ENCODE results near the gene WSB2.
A peak's percentile ranks its signal among the peaks of the same experiment; 100 is the strongest.

Gene WSB2

DNA sequence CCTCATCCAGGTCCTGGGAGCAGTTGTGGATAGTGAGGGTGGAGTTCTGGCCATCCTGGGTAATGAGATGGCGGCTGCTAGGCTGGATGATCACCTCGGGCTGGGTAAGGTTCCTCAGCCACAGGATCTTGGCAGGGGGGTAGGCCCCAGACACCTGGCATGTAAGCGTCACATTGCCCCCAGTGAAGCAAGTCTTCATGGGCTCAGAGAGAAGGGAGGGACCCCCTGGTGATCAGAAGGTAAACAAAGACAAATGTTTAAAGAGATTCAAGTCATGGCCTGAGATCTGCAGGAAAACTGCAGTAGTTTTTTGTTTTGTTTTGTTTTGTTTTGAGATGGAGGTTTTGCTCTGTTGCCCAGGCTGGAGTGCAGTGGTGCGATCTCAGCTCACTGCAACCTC, 12.8 kb upstream of the WSB2 start:
- no peak for TF ChIP-seq ZNF274 (IDR thresholded peaks at IDR 0.05; ENCODE audit: low read depth, low read length)
- no peak overlapping the region for H3K4me3 ChIP-seq (ENCODE audit: low read length)

DNA sequence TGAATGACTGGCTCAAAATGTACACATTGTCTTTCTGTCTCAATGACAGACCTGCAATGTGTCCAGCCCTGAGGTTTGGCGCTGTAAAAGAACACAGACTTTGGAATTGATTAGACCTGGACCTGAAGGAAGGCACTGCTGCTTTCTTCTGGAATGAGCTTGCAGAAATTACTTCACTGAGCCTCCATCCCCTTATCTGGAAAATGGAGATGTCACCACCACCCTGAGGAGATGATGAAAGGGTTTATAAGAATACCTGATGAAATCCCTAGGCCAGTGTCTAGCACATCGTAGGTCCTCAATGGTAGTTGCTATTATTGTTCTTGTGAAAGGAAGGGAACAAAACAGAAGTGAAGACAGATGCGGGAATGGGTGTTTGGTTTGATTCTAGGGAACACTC, 9.7 kb upstream of the WSB2 start:
- no peak for TF ChIP-seq ZNF274 (IDR thresholded peaks at IDR 0.05; ENCODE audit: low read depth, low read length)
- H3K4me3 ChIP-seq (ENCODE audit: low read length), result no peak overlapping the region

DNA sequence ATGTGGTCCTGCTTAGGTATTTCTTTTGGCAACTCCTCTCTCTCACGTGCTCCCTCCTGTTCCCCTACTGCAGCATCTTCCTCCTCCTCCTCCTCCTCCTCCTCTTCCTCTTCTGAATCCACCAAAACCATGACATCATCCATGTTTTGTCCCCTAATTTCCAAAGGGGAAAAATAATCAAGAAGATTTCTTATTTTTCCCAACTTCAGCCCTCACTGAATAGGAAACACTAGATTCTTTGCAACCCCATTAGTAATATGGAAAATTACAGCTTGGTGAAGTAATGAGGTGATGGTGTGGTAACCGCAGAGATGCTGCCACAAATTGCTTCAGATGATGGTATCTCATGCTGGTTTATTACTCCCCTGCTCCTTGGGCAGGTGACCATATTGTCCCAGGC, 7.5 kb upstream of the WSB2 start:
- no peak for TF ChIP-seq ZNF274 (IDR thresholded peaks at IDR 0.05; ENCODE audit: low read depth, low read length)
- no peak overlapping the region for H3K4me3 ChIP-seq (ENCODE audit: low read length)

DNA sequence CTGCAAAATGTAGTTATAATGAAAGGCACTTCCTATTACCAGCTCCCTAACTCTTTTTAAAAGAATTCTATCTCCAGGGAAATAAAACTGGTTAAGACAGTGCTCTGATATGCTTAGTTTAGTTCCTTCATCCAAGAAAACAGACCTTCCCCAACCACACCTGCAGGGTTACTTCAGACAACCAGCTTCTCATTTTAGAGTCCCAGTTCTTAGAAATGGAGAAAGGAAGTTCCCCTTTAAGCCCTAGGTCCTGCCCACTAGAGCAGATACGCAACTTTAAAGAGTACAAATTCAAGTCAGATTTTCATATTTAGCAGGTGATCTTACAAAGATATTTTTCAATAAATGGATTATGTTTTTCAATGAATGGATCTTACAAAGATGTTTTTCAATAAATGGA, 4.4 kb upstream of the WSB2 start:
- no peak for TF ChIP-seq ZNF274 (IDR thresholded peaks at IDR 0.05; ENCODE audit: low read depth, low read length)
- H3K4me3 ChIP-seq (ENCODE audit: low read length), result no peak overlapping the region

DNA sequence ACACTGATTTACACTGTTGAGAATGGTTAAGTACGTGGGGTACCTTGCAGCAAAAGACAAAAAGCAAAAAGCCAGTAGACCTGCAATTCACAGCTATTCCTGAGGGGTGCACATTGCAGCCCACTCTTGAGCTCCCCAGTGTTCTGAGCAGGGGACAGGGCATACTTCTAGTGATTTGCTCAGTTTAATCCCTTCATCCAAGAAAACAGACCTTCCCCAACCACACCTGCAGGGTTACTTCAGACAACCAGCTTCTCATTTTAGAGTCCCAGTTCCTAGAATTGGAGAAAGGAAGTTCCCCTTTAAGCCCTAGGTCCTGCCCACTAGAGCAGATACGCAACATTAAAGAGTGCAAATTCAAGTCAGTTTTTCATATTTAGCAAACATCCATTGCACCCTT, 3.6 kb upstream of the WSB2 start:
- H3K4me3 ChIP-seq (ENCODE audit: low read length), result no peak overlapping the region
- no peak for TF ChIP-seq ZNF274 (IDR thresholded peaks at IDR 0.05; ENCODE audit: low read depth, low read length)

DNA sequence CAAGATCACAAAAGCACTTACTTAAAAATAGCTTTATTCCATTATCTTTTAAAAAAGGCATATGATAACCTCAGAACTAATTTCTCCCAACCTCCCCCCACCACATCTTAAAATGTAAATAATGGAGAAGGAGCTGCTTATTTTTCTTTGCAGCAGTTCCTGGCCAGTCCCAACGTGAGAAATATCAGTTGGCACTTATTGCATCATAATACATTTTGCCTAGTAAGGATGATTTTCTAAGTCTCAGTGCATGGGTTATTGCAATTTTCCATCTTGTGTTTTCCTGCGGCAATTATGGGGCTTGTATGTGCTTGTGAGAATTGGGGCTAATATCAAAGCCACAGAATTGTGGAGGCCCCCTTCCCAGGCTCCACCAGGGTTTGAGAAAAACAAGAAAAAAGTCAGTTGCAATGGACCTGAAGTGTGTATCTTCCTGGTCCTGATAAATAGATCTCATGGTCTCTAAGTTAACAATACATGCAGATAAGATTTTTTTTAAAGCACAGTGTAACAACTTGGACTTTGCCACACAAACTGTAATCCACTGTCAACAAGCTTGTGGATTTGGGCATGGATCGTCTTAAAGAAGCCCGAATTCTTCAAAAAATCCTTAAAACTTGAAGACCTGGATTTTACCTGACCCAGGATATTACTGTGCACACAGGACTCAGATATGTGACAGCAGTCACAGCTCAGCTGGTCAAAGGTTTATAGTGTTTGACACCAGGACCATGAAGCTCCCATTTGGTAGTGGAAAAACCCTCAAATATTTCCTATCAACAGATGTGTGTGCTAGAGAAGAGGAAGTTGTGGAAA, 2.8 kb upstream of the WSB2 start:
- H3K4me3 ChIP-seq (ENCODE audit: low read length), result no peak overlapping the region
- TF ChIP-seq ZNF274 (IDR thresholded peaks at IDR 0.05; ENCODE audit: low read depth, low read length), result no peak

DNA sequence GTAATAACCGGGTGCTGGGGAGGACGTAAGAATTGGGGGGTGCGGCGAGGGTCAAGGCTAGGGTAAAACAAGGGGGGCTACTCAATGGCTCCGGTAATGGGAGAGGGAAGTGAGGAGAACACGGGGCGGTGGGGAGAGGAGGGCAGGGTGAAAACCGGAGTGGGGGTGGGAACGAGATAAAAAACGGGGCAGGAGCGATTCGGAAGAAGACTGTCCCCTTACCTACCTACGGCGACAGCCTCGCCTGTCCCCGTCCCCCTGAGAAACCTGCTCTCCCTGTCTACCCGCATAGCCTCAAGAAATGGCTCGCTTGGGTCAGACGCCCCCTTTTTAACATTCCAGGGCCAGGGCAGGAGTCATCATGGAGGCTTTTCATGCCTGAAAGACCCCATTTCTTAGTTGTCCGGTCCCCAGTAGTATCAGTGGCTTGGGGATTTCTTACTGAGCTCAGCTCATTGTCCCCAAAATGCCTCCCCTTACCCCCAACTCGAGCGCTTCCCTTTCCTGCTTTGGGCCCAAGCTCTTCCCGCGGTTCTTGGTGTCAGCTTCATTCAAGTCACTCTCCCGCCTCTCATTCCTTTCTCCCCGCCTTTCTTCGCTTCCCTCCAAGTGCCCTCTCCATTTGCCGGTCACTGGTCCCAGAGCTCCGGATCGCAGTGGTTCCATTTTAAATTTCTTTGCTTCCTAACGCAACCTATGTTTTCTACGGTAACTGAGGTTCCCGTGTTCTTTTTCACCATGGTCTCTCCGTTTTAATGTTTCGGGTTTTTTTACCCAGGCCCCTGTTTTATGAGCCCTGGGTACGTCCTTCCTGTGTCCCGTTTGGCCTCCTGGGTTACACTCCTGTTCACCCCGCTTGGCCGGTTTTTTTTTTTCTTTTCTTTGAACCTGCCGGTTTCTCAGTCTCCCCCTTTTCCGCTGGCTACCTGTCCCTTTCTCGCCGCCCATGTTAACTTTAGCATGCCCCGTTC, 1.2 kb upstream of the WSB2 start:
- peak overlapping the region; percentile 73 for H3K4me3 ChIP-seq (ENCODE audit: low read length)
- no peak for TF ChIP-seq ZNF274 (IDR thresholded peaks at IDR 0.05; ENCODE audit: low read depth, low read length)

DNA sequence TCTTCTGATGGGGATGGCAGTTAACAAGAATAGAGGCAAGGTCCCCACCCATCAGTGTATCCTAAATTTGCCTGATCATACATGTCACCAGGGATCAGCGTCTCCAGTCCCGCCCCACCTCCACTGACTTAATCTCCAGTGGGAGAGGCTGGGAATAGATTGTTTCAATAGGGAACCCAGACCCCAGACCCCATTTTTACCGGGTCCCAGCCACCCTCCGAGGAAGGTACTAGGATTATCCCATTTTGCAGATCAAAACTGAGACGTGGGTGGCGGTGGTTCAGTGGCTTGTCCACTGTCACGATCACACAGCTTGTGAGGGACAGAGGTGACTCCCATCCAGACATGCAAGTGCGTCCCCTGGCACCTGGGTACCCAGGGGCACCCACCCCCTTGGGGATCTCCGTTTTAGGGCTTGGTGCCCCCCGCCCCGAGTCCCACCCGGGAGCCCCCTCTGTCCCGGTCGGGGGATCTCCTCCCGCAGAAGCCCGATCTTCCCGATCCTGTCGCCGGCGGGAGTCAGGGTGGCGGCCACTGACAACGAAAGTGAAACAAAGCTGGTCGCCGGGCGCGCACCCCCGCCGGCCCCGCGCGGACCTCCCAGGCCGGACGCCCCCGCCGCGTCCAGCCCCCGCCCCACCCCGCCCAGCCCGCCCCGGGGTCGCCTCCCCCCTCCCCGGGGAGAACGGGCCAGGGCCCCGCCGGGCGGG, 523 bp downstream of the WSB2 start:
- TF ChIP-seq ZNF274 (IDR thresholded peaks at IDR 0.05; ENCODE audit: low read depth, low read length), result no peak
- H3K4me3 ChIP-seq (ENCODE audit: low read length), result peak overlapping the region; percentile 73

DNA sequence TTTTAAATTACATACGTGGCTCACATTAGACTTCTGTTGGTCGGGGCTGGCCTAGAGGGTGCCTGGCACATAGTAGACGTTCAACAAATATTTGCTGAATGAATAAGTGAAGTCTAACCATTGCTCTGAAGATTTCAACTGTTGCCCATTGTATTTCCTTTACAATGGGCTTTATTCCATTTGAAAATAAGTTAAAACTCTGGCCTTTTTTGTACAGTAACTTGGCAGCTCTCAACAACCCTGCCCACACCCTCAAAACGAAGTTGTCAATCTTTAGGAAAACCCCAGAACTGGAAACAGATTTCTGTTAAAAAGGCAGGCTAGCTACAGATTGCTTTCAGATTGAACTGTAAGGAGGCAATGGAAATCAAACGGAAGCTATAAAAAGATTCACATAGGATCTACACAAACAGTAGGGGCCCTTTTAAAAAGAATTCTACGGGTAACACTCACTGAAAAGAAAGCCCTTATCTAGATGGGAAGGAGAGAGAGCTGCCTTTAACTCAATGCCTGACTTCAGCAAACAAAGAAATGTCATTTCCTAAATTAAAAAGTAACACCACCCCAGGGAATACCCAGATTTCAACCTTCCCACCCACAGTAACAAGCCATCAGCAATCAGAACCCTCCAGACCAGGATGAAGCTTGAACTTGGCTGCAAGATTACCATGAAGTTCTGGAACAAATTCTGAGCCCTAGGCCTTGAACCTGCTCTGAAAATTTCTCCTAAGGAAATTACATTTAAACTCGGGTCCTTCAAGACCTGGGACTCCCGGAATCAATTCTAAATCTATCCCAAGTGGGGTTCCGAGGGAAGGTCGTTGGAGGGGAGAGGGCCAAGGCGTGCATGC, 1.4 kb downstream of the WSB2 start:
- TF ChIP-seq ZNF274 (IDR thresholded peaks at IDR 0.05; ENCODE audit: low read depth, low read length), result no peak

DNA sequence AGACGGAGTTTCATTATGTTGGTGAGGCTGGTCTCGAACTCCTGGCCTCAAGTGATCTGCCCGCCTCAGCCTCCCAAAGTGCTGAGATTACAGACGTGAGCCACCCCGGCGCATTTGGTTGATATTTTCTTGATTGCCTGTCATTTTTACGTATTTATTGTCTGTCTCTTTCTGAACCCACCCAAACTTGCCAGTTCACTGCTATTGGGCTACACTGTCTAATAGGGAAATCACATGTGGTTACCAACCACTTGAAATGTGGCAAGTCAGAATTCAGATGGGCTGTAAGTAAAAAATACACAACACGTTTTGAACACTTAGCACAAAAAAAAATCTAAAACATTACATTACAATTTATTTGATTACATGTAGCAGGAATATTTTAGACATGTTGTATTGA, 2.1 kb downstream of the WSB2 start:
- no peak overlapping the region for H3K4me3 ChIP-seq (ENCODE audit: low read length)
- no peak for TF ChIP-seq ZNF274 (IDR thresholded peaks at IDR 0.05; ENCODE audit: low read depth, low read length)

More for the DNA sequence above, 1.4 kb downstream of the WSB2 start:
- H3K4me3 ChIP-seq (ENCODE audit: low read length), result peak overlapping the region; percentile 73

DNA sequence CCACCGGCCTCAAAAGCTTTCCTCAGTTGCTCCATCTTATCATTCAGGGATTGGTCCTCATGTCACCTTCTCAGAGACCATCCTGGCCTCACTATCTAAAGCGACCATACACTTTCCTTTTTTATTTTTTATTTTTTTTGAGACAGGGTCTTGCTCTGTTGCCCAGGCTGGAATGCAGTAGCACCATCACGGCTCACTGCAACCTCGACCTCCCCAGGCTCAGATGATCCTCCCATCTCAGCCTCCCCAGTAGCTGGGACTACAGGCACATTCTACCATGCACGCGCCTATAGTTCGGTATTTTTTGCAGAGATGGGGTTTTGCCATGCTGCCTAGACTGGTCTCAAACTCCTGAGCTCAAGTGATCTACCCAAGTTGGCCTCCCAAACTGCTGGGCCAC, 2.8 kb downstream of the WSB2 start:
- no peak overlapping the region for H3K4me3 ChIP-seq (ENCODE audit: low read length)
- no peak for TF ChIP-seq ZNF274 (IDR thresholded peaks at IDR 0.05; ENCODE audit: low read depth, low read length)

DNA sequence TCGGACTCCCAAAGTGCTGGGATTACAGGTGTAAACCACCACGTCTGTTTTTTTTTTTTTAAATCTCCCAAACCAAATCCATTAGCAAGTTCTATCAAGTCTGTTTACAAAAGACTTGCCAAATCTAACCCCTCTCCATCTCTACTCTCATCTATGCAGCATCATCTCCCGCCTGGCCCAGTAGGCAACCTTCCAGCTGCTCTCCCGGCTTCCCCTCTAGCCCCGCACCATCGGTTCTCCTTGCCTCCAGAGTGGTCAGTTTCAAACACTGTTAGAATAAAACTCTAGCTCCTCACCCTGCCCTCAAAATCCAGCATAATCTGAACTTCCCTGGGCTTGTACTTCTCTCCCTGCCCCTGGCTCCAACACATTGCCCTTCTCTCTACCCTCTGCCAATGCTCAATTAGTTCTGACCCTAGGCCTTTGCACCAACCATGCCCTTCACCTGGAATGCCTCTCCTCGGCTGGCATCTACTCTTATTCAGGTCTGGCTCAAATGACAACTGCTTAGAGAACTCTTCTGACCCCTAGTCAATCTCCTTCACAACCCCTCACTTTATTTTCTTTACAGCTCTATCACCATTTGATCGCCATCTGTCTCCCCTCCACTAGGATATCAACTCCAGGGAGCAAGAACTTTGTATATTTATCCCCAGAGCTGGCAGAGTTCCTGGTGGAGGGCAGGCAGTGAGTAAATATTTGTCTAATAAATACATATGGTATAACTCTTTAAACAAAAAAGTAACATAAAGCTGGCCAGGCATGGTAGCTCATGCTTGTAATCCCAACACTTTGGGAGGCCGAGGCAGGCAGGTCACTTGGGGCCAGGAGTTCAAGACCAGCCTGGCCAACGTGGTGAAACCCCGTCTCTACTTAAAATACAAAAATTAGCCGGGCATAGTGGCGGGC, 4.9 kb downstream of the WSB2 start:
- no peak for TF ChIP-seq ZNF274 (IDR thresholded peaks at IDR 0.05; ENCODE audit: low read depth, low read length)
- H3K4me3 ChIP-seq (ENCODE audit: low read length), result no peak overlapping the region
